Right renal cortex interstitium (tissue), 3 donors: ENCODE data around the gene CNOT3. TPM values are rescaled to one million over a fixed set of nuclear protein-coding genes. Genes with fewer than 3 reads are reported as not detected.
"Not testable (repeated sequence)": the region's sequence is repeated elsewhere in the genome, so short reads cannot be mapped to it uniquely, and the experiment has no call there.

ENCODE experiments used
- DNase-seq, 3 donors: peaks; one replicate each; pipeline ENCODE4 v3.0.0-alpha.2; 2013; ENCODE audit warnings: low read depth in 3 of 3, low spot score in 2 of 3
- polyA plus RNA-seq, 3 donors: library from polyadenylated mRNA; unstranded; fragments of 120-200 nt; gene quantifications; one replicate each; pipeline ENCODE4 v1.2.1, GENCODE V29; 2013; ENCODE audit not compliant: insufficient read length in 3 of 3

The CNOT3 gene
- polyA plus RNA-seq, 3 donors = 64.7 to 74.7 (median 70.8) TPM

GRCh38 chr19:54165222-54165621, 27.7 kb downstream of the CNOT3 start:
- no peak for DNase-seq

GRCh38 chr19:54168174-54168917, 30.8 kb downstream of the CNOT3 start:
- DNase-seq = peak in 2 of 3 donors; percentile 76 to 82

GRCh38 chr19:54169149-54169740, 31.7 kb downstream of the CNOT3 start:
- DNase-seq = no peak

GRCh38 chr19:54171736-54172431, 34.3 kb downstream of the CNOT3 start:
- DNase-seq = not testable (repeated sequence)

- DNase-seq = no peak
Observed at GRCh38 chr19:54172471-54173358, 35.2 kb downstream of the CNOT3 start, which contains the start of gene TMC4. Gene TMC4 (minus strand): TSS chr19:54173160. CDS start chr19:54173117, 43 bp downstream.

- DNase-seq = no peak
Observed at GRCh38 chr19:54173359-54173699, 35.8 kb downstream of the CNOT3 start.

- DNase-seq = no peak
Observed at GRCh38 chr19:54173951-54174834, 36.6 kb downstream of the CNOT3 start.

GRCh38 chr19:54178581-54179261, 41.2 kb downstream of the CNOT3 start:
- DNase-seq = no peak

GRCh38 chr19:54179262-54179852, 41.8 kb downstream of the CNOT3 start:
- DNase-seq = no peak

- peak in 2 of 3 donors; percentile 61 to 75 for DNase-seq
Observed at GRCh38 chr19:54179921-54180461, 42.4 kb downstream of the CNOT3 start.

- no peak for DNase-seq
Observed at GRCh38 chr19:54180691-54181091, 43.1 kb downstream of the CNOT3 start.

- DNase-seq = not testable (repeated sequence)
Observed at GRCh38 chr19:54181894-54182293, 44.3 kb downstream of the CNOT3 start.

- DNase-seq = no peak
Observed at GRCh38 chr19:54183431-54183830, 45.9 kb downstream of the CNOT3 start.

GRCh38 chr19:54186351-54186750, 48.8 kb downstream of the CNOT3 start:
- DNase-seq = no peak

- no peak for DNase-seq
Observed at GRCh38 chr19:54186934-54187381, 49.4 kb downstream of the CNOT3 start.

GRCh38 chr19:54188215-54188871, 50.8 kb downstream of the CNOT3 start:
- no peak for DNase-seq

- no peak for DNase-seq
Observed at GRCh38 chr19:54189145-54189734, 51.7 kb downstream of the CNOT3 start, which contains the start of gene MBOAT7. Gene MBOAT7 (minus strand): TSS chr19:54189580. CDS start chr19:54188508, 1,072 bp downstream.
